GM18873 (cell line): ENCODE measurements around the gene SH2D5.
"Not testable (repeated sequence)": the region's sequence is repeated elsewhere in the genome, so short reads cannot be mapped to it uniquely, and the experiment has no call there.

ENCODE experiments used
- ATAC-seq: cut with Tn5 transposase; IDR thresholded peaks from one replicate; pipeline ENCODE4 v1.9.1; 2021; ENCODE audit warnings: mild to moderate bottlenecking, moderate library complexity, moderate number of reproducible peaks; ENCODE audit not compliant: unreplicated experiment, low FRiP score

The SH2D5 gene

GRCh38 chr1:20729155-20729931, 3.2 kb downstream of the SH2D5 start:
- ATAC-seq = no peak

GRCh38 chr1:20728371-20729154, 3.9 kb downstream of the SH2D5 start:
- no peak for ATAC-seq

- ATAC-seq = no peak
Observed at GRCh38 chr1:20727746-20728316, 4.7 kb downstream of the SH2D5 start.

DNA sequence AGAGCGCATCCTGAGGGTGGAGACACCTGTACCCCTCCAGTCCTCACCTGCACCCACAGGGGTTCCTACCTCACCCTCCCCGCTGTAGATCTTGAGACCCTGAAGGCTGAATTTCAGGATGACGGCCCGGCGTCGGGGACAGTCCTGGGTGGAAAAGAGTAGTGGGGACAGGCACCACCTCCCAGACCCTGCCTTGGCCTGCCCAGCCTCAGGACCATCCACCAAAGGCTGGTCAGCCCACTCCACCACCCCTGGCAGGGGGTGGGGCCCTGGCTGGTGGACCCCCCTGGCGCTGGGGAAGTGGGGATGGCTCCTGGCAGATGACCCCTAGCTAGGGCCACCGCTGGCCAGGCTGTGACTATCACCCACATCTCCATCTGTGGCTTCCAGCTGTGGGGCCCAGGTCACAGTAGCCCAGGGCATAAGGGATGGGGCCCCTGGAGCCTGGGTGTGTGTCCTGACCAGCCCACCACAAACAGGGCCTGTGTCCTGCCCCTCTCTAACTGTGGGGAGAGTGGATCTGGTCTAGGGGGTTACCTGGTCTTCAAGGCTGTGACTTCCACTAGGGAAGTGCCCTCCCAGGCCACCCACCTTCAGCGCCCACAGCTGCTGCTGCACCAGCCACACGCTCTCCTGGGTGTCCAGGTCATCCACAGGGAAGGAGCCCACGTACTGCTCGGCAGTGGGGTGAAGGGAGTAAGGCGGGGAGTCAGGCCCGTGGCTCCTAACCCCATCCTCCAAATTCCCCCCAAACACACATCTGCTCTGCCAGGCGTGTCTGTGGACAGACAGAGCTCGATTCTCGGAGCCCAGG, 5.4 kb downstream of the SH2D5 start:
- ATAC-seq = no peak

DNA sequence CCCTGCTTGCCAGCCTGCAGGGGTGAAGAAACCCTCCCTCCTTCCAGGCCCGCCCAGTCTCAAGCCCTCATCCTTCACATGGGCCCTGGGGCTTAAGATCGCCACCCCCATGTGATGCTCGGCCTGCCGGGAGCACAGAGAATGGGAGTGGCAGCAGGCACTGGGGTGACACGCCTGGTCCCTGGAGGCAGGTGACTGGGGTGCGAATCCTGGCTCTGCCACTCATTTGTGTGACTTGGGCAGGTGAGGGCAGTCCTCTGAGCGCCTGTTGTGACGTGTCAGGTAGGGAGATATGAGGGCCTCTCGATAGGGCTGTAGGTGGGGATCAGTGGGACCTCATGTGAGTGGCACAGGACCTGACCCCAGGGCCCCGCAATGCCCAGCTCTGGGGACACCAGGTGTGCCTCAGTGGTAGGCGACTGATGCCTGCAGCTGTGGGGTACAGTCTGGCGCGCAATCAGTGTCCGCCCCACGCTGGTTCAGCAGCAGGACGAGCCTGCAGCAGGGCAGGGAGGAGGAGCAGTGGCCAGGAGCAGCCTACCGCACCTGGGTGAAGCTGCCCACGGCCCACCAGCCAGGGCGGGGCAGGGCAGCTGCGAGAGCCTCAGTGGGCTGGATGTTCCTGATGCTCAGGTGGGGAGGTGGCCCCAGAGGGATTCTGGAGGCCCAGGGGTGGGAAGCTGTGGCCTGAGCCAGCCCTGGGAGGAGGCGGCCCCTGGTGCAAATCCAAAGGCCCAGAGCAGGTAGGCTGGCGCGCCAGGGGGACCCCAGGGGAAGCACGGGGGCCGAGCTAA, 6.2 kb downstream of the SH2D5 start:
- no peak for ATAC-seq

GRCh38 chr1:20725189-20726117, 7.0 kb downstream of the SH2D5 start:
- ATAC-seq = no peak

DNA sequence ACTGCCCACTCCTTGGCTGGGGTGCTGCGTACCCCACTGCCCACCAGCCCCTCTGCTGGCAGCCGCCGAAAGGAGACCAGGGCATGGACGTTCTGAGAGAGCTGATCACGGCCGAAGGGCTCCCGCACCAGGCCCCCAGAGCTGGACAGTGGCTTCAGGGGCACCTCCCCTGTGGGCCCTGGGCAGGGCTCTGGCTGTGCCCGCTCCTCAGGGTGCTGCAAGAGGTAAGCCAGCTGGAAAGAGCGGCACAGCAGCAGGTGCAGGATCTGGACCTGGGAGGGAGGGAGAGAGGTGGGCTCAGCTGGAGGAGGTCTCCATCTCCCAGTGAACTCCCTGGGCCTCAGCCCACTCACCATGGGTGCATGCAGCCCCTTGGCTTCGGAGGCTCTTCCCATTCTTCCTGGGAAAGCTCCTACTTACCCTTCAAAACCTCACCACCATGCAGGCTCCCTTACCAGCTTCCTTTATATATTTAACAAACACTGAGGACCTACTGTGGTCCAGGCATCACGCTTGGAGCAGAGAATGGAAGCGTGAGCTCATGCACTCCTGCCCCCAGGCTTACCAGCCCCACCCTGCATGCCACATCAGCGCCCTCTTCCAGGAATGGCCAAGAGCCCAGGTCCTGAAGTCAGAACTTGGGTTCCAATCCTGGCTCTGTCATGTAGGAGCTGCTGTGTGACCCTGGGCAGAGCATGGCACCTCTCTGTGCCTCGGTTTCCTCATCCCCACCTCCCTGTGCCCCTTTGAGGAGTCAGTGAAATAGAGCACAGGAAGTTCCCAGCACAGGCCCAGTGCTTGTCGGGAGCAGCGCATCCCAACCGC, 7.9 kb downstream of the SH2D5 start:
- ATAC-seq = no peak

DNA sequence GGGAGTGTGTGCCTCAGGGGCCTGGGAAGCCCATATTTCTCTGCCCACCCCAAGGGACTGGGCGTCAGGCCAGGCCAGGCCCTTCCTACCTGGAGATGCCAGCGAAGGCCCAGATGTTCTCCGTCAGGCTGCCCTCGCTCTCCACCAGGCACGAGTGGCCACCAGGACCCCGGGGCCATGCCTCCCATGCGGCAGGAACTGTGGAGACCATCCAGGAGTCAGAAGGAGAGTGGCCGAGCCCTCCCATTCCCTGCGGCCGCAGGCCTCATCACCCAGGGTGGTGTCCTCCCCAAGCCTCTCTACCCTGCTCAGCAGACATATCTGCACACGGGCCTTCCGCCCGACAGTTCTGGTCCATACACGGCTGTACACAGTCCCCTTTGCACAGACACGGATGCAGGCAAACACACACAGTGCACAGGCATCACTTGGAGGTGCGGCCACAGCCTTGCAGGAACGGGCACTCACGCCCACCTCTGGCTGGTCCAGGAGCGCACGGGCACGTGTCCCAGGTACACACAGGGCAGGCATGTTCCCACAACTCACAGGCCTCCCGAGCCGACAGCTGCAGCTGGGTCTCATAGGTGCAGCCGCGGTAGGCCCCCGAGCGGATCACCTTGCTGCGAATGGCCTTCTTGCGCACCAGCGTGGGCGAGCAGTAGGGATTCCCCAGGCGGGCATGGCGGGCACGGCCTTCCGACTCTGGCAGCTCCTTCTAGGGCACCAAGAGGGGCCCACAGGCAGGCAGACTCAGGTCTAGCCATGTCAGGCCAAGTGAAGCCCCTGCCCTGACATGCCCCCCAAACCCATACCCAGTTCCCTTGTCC, 8.8 kb downstream of the SH2D5 start:
- no peak for ATAC-seq

DNA sequence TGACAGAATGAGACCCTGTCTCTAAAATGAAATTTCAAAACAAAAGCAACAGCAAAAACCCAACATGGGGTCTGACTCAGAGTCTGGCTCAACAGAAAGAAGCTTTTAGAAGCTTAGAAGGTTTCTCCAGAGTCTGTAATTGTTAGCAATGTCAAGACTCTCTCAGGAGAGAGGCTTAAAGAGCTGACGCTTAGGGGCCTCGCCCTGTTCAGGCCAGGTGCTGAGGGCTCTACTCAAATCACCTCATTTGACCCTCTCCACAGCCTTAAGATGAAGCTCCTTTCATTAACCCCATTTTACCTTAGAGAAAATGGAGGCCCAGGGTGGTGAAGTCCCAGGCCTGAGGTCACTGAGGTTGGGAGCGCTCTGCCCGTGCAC, 9.4 kb downstream of the SH2D5 start:
- ATAC-seq = no peak

DNA sequence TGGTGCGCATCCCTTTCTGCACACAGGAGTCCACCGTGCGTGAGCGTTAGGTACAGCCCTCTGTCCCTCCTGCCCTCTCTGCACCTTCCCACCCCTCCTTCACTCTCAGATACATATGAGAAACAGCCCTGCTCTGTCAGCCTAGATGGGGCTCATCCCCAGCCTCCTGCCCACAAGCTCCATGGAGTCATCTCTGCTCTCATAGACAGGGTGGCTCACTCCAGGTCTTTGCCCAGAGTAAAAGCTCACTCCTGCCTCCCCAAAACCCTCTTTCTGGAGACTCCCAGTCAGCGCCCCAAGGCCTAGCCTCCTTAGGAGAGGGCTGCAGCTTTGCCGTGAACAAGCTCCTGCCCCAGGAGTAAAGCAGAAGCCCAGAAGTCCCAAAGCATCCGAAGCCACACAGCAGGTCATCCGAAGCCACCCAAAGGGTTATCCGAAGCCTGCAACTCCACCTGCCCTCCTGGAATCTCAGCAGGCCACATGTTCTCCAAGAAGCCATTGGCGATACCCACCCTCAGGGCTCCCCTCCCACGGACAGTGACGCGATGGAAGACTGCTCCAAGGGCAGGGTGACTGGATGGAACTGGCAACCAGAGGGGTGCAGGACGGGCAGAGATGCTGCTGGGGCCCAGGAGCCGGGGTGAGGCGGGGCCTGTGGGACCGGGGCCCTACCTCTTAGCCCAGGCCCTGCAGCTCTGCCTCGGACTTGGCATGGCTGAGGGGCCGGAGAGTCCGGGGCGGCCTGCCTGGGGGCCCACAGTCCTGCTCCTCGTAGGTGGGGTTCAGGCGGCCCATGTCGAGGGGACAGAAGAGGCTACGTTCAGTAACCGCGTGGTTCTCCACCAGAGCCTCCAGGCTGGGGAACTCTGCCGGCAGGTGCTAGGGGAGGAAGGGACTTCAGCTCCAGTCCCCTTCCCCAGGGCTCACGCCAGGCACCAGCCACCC, 11.1 kb downstream of the SH2D5 start:
- ATAC-seq = no peak

GRCh38 chr1:20720631-20721091, 11.8 kb downstream of the SH2D5 start:
- no peak for ATAC-seq

DNA sequence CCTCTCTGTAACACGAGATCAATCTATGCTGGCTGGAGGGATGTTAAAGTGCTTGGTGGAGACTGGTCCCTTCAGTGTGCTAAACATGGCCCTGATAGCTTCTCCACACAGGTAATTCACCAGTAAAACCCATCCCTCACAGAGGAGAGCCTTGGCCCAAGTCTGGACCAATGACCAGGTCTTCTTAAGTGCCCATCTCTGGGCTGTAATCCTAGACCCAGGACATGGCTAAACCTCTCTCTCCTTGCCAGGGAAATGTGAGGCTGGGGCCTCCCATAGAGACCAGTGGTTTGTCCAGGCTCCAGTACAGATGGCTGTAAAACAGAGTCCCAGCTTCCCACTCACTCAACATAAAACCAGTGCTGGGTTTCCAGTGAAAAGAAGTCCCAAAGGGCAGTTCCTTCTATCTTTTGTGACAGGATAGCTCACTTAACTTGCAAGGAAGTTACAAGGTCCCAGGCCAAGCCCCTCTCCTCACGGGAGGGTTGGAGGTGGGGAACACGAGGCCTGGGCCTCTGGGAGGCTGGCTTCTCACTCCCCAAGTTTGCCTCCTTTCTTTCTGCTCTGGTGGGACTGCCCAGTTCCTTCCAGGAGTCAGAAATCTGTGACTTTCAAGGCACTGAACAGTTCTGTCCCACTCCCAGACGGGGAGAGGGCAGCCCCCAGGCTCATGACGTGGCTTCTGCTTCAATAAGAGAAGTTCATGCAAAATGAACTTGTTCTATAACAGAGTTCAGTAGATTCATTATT, 12.5 kb downstream of the SH2D5 start:
- ATAC-seq = no peak

- ATAC-seq = no peak
Observed at GRCh38 chr1:20719261-20719660, 13.2 kb downstream of the SH2D5 start.

- ATAC-seq = not testable (repeated sequence)
Observed at GRCh38 chr1:20718343-20718882, 14.1 kb downstream of the SH2D5 start.
